ENCODE measurements around the gene RBKS.
"Not testable (repeated sequence)": the region's sequence is repeated elsewhere in the genome, so short reads cannot be mapped to it uniquely, and the experiment has no call there.

RBKS gene

DNA sequence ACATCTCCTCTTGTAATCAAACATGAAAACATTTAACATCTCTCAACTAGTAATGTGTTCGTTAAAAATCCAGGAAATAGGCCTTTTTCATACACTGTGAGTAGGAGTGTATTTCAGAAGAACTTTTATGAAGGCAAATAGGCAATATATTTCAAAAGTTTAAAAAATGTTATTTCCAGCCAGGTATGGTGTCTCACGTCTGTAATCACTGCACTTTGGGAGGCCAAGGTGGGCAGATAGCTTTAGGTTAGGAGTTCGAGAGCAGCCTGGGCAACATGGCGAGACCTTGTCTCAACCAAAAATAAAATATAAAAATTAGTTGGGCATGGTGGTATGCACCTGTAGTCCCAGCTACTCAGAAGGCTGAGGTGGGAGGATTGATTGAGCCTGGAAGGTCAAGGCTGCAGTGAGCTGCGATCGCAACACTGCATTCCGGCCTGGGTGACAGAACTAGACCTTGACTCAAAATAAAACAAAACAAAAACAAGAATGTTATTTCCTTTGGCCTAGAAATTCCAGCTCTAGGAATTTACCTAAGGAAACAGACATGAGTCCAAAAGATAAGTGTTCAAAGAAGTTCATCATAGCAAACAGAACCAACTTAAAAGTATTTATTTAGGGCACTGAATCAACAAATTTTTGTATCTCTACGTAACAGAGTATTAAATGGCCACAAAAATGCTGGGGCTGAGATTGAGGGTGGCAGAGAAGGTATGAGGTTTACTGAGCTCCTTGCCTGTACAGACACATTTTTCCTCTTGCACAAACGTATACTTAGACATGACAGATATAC lies 14.9 kb downstream of the RBKS start:
- FAIRE-seq, result no peak
- no peak for TF ChIP-seq POLR2A (IDR thresholded peaks at IDR 0.05; ENCODE audit: low read depth, low read length)
- no peak for DNase-seq (ENCODE audit: insufficient read length, low spot score)

- no peak for TF ChIP-seq POLR2A (IDR thresholded peaks at IDR 0.05; ENCODE audit: low read depth, low read length)
- FAIRE-seq (no peak), DNase-seq (ENCODE audit: insufficient read length, low spot score) (no peak)
Observed at GRCh38 chr2:27873091-27873490, 17.1 kb downstream of the RBKS start.

DNA sequence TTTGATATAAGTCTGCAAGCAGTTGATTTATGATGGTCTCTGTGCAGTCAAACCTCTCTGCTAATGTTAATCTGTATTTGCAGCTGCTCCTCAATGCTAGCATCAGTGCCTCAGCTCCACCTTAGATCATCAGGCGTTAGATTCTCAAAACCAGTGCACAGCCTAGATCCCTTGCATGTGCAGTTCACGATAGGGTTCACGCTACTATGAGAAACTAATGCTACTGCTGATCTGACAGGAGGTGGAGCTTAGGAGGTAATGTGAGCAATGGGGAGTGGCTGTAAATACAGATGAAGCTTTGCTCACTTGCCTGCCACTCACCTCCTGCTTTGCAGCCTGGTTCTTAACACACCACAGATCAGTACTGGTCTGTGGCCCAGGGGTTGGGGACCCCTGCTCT lies 18.4 kb downstream of the RBKS start:
- FAIRE-seq, result no peak
- DNase-seq (ENCODE audit: insufficient read length, low spot score), result no peak
- TF ChIP-seq POLR2A (IDR thresholded peaks at IDR 0.05; ENCODE audit: low read depth, low read length), result no peak

- FAIRE-seq (no peak), DNase-seq (ENCODE audit: insufficient read length, low spot score) (no peak)
- TF ChIP-seq POLR2A (IDR thresholded peaks at IDR 0.05; ENCODE audit: low read depth, low read length), result no peak
Observed at GRCh38 chr2:27870724-27871123, 19.5 kb downstream of the RBKS start.

- no peak for DNase-seq (ENCODE audit: insufficient read length, low spot score)
- no peak for TF ChIP-seq POLR2A (IDR thresholded peaks at IDR 0.05; ENCODE audit: low read depth, low read length)
- FAIRE-seq, result no peak
Observed at GRCh38 chr2:27869763-27870162, 20.4 kb downstream of the RBKS start.

GRCh38 chr2:27866237-27866636 lies 23.9 kb downstream of the RBKS start:
- FAIRE-seq, result peak; percentile 36
- no peak for DNase-seq (ENCODE audit: insufficient read length, low spot score)
- no peak for TF ChIP-seq POLR2A (IDR thresholded peaks at IDR 0.05; ENCODE audit: low read depth, low read length)

DNA sequence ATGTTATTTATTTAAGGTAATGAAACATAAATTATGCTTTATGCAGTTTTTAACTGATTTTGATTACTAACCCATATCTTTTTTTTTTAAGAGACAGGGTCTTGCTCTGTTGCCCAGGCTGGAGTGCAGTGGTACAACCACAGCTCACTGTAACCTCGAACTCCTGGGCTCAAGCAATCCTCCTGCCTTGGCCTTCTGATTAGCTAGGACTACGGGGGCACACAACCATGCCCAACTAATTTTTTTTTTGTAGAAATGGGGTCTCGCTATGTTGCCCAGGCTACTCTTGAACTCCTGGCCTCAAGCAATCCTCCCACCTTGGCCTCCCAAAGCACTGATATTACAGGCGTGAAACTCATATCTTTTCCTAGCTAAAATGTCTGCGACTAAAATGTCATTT lies 26.2 kb downstream of the RBKS start:
- DNase-seq (ENCODE audit: insufficient read length, low spot score); FAIRE-seq: not testable (repeated sequence)

GRCh38 chr2:27863146-27863545 lies 27.0 kb downstream of the RBKS start:
- FAIRE-seq (peak; percentile 71), DNase-seq (ENCODE audit: insufficient read length, low spot score) (no peak)
- TF ChIP-seq POLR2A (IDR thresholded peaks at IDR 0.05; ENCODE audit: low read depth, low read length), result no peak

- no peak for DNase-seq (ENCODE audit: insufficient read length, low spot score)
- peak; percentile 91 for FAIRE-seq
- TF ChIP-seq POLR2A (IDR thresholded peaks at IDR 0.05; ENCODE audit: low read depth, low read length), result no peak
Observed at GRCh38 chr2:27860111-27860510, 30.1 kb downstream of the RBKS start.

GRCh38 chr2:27857417-27858172 lies 32.6 kb downstream of the RBKS start:
- no peak for DNase-seq (ENCODE audit: insufficient read length, low spot score)
- no peak for TF ChIP-seq POLR2A (IDR thresholded peaks at IDR 0.05; ENCODE audit: low read depth, low read length)
- FAIRE-seq, result peak; percentile 78

DNA sequence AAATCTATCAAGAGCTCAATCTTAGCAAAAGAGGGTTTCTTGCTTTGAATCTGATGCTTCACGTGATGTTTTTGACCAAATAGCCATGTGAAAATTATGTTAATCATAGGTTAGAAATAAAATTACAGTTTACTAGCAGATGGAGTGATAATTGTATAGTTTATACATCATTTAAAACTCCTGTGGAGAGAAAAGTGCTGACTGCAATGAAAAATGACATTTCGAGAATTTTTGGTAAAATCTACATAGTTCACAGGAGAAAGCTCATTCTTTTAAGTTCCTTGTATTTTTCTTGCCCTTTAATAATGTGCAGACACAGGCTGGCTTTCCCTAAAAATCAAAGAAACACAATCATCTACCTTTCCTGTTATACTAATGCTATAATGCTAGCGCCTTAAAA lies 33.2 kb downstream of the RBKS start:
- no peak for TF ChIP-seq POLR2A (IDR thresholded peaks at IDR 0.05; ENCODE audit: low read depth, low read length)
- DNase-seq (ENCODE audit: insufficient read length, low spot score) (no peak), FAIRE-seq (no peak)

DNA sequence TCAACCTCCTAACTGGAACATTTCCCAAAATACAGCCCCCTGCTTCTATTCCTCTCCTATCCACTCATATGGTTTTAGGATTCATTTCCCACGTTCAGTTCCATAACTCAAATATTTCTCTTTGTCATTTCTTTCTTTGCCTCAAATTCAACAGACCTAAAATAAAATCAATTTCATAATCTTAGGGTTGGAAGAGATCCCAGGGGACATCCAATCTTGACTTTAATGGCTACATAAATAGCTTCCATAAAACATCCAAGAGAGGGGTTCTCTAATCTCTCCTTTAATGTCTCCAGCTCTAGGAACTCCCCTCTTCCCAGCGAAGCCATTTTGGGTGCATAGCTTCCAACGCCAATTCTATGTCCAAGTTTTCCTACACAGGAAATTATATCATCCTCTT lies 33.8 kb downstream of the RBKS start:
- FAIRE-seq, result peak; percentile 6
- TF ChIP-seq POLR2A (IDR thresholded peaks at IDR 0.05; ENCODE audit: low read depth, low read length), result no peak

DNA sequence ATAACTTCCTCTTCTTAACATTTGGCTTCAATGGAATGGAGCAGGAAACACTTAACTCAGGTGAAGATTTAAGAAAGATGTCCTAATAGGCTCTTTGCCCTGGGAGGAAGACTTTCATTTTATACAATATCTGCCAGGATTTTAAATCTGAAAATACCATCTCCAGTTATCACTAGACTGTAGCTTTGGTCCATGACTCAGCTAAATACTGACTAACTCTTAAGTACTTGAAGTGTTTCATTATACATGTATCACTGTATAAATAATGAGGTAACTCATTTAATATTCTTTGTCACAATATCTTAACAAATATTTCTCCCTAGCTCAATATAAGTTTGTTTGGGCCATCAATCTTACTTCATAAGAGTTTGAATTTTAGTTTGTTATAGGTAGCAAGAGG lies 34.7 kb downstream of the RBKS start:
- DNase-seq (ENCODE audit: insufficient read length, low spot score) (no peak), FAIRE-seq (peak; percentile 93)
- no peak for TF ChIP-seq POLR2A (IDR thresholded peaks at IDR 0.05; ENCODE audit: low read depth, low read length)

More for the DNA sequence above, 33.8 kb downstream of the RBKS start:
- no peak for DNase-seq (ENCODE audit: insufficient read length, low spot score)

DNA sequence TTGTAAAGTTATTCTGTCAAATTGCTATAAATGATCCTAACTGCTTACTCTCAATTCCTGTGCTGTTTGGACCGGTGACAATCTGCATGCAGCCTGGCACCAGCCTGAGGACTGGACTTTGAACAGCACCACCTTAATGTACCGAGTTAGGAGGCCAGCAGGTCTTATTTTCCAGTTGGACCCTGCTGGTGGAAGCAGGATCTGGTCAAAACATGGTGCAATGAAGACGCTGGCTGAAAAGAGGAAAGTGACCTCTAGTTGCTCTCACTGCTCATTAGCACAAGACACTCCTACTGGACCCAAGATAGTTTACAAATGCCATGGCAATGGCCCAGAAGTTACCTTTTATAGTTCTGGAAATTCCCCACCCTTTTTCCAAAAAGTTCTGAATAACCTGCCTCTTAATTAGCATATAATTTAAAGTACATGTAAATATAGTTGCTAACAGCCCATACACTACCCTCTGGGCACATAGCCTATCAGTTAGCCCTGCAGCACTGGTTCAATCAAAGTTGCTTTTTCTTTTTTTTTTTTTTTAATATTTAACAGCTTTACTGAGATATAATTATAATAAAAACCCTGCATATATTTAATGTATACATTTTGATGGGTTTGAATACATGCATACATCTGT lies 35.8 kb downstream of the RBKS start:
- DNase-seq (ENCODE audit: insufficient read length, low spot score), result no peak
- no peak for FAIRE-seq
- TF ChIP-seq POLR2A (IDR thresholded peaks at IDR 0.05; ENCODE audit: low read depth, low read length), result no peak

Data from H54 (cell line).